ENCODE results near the gene IFT122.

IFT122 gene

DNA sequence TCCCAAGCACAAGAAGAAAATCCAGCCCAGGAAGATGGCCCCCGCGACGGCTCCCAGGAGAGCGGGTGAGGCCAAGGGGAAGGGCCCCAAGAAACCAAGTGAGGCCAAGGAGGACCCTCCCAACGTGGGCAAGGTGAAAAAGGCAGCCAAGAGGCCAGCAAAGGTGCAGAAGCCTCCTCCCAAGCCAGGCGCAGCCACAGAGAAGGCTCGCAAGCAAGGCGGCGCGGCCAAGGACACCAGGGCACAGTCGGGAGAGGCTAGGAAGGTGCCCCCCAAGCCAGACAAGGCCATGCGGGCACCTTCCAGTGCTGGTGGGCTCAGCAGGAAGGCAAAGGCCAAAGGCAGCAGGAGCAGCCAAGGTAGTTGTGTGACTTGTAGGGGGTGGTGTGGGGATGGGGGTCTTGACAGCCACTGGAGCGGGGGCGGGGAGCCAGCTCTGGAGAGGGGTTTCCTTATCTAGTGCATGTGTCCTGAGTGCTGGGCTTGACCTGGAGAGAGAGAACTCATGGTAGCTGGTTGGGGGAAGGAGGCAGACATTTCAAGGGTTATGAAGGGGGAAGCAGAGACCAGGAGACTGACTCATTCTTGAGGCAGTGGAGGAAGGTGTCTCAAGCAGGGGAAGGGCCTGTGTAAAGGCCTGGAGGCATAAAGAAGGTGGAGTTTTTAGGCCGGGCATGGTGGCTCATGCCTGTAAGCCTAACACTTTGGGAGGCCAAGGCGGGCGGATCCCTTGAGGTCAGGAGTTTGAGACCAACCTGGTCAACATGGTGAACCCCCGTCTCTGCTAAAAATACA lies 109.2 kb downstream of the IFT122 start:
- DNase-seq (ENCODE audit: low spot score), result no peak
- in situ Hi-C loops (cut with MboI; ENCODE audit: low sequenced_read_pairs, unreplicated experiment), result no loop called here
- TF ChIP-seq, protein P1, sequence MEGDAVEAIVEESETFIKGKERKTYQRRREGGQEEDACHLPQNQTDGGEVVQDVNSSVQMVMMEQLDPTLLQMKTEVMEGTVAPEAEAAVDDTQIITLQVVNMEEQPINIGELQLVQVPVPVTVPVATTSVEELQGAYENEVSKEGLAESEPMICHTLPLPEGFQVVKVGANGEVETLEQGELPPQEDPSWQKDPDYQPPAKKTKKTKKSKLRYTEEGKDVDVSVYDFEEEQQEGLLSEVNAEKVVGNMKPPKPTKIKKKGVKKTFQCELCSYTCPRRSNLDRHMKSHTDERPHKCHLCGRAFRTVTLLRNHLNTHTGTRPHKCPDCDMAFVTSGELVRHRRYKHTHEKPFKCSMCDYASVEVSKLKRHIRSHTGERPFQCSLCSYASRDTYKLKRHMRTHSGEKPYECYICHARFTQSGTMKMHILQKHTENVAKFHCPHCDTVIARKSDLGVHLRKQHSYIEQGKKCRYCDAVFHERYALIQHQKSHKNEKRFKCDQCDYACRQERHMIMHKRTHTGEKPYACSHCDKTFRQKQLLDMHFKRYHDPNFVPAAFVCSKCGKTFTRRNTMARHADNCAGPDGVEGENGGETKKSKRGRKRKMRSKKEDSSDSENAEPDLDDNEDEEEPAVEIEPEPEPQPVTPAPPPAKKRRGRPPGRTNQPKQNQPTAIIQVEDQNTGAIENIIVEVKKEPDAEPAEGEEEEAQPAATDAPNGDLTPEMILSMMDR (IDR thresholded peaks at IDR 0.05; ENCODE audit: borderline replicate concordance, control extremely low read depth, extremely low read depth, insufficient read depth, missing control alignments), result no peak

- no peak for DNase-seq (ENCODE audit: low spot score)
- TF ChIP-seq, protein P1 (IDR thresholded peaks at IDR 0.05; ENCODE audit: borderline replicate concordance, control extremely low read depth, extremely low read depth, insufficient read depth, missing control alignments), result no peak
- in situ Hi-C loops (cut with MboI; ENCODE audit: low sequenced_read_pairs, unreplicated experiment), result no loop called here
Measured at GRCh38 chr3:129549805-129550204, 109.8 kb downstream of the IFT122 start.

DNA sequence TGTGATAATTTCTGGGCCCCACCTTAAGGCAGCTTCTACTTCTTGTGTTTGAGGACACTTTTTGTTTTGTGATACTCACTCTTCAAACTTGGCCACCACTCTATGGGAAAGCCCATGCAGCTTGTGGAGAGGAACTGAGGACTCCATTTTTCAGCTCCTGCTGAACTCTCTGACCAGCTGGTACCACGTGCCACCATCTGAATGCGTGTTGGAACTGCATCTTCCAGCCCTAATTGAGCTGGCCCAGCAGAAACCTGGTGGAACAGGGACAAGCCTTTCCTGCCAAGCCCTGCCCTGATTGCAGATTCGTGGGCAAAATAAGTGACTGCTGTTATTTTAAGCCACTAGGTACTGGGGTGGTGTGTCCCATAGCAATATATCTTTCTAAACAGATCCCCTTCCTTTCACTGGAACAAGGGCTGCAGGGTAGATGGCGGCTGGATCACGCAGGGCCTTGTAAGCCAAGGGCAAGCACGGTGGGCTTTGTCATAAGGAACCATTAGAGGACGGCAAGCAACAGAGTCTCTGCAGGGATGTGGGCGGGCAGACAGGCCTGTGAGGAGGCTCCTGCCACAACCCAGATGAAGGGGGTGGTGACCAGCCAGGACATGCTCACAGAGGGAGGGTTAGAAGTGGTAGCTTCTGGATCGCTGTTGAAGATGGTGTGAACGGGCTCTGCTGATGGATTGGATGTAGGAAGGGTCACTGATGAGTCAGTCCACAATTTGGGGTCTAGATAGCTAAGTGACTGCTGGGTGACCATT lies 112.4 kb downstream of the IFT122 start:
- in situ Hi-C loops (cut with MboI; ENCODE audit: low sequenced_read_pairs, unreplicated experiment), result no loop called here
- TF ChIP-seq, protein P1 (IDR thresholded peaks at IDR 0.05; ENCODE audit: borderline replicate concordance, control extremely low read depth, extremely low read depth, insufficient read depth, missing control alignments), result no peak
- no peak for DNase-seq (ENCODE audit: low spot score)

- DNase-seq (ENCODE audit: low spot score), result no peak
- TF ChIP-seq, protein P1 (IDR thresholded peaks at IDR 0.05; ENCODE audit: borderline replicate concordance, control extremely low read depth, extremely low read depth, insufficient read depth, missing control alignments), result no peak
- in situ Hi-C loops (cut with MboI; ENCODE audit: low sequenced_read_pairs, unreplicated experiment), result no loop called here
Measured at GRCh38 chr3:129553171-129553570, 113.1 kb downstream of the IFT122 start.

DNA sequence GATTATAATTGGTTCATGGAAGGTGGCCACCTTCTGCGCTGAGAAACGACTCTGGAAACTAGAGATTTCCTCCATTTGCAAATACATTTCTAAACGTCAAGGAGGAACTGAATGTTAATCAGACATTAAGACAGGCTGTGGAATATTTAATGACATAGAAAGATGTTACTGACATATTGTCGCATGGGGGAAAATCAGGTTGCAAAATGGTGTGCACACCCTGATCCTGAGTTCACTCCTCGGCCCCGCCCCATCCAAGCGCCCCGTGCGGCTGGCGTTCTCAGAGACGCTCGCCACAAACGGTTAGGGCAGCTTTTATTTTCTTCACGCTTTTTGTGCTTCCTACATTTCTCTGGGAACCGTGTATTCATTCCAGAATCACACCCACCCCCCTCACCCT lies 113.7 kb downstream of the IFT122 start:
- in situ Hi-C loops (cut with MboI; ENCODE audit: low sequenced_read_pairs, unreplicated experiment), result no loop called here
- no peak for DNase-seq (ENCODE audit: low spot score)
- TF ChIP-seq, protein P1 (IDR thresholded peaks at IDR 0.05; ENCODE audit: borderline replicate concordance, control extremely low read depth, extremely low read depth, insufficient read depth, missing control alignments), result no peak

- TF ChIP-seq, protein P1 (IDR thresholded peaks at IDR 0.05; ENCODE audit: borderline replicate concordance, control extremely low read depth, extremely low read depth, insufficient read depth, missing control alignments), result no peak
- in situ Hi-C loops (cut with MboI; ENCODE audit: low sequenced_read_pairs, unreplicated experiment), result no loop called here
- DNase-seq (ENCODE audit: low spot score), result no peak
Measured at GRCh38 chr3:129554356-129555152, 114.5 kb downstream of the IFT122 start.
